GM23248 (cell line): ENCODE data around the gene CRTAC1. TPM values are rescaled to one million over a fixed set of nuclear protein-coding genes. Genes with fewer than 3 reads are reported as not detected.

ENCODE experiments used
- DNase-seq: peaks from one replicate; pipeline ENCODE4 v3.0.0-alpha.2; 2015
- H2AFZ ChIP-seq: fragments of 200-600 bp; sonication (generic); 2 replicates; pipeline ENCODE4 v1.6.1; 2016; ENCODE audit warnings: antibody characterized with exemption
- H3F3A ChIP-seq: fragments of 200-600 bp; sonication (generic); 2 replicates; pipeline ENCODE4 v1.6.1; 2016; ENCODE audit warnings: mild to moderate bottlenecking, antibody characterized with exemption, mixed run types; ENCODE audit not compliant: insufficient read depth
- H3K27ac ChIP-seq: fragments of 200-600 bp; sonication (generic); 2 replicates; pipeline ENCODE4 v1.5.1; 2016; ENCODE audit warnings: mild to moderate bottlenecking
- H3K27me3 ChIP-seq: fragments of 200-600 bp; sonication (generic); replicated peaks from 2 replicates; pipeline ENCODE4 v1.6.1; 2016; ENCODE audit warnings: mild to moderate bottlenecking; ENCODE audit not compliant: insufficient read depth
- H3K36me3 ChIP-seq: fragments of 200-600 bp; sonication (generic); 2 replicates; pipeline ENCODE4 v1.6.1; 2016; ENCODE audit warnings: low read depth, mild to moderate bottlenecking
- H3K4me1 ChIP-seq: fragments of 200-600 bp; sonication (generic); 2 replicates; pipeline ENCODE4 v1.6.1; 2016; ENCODE audit warnings: mild to moderate bottlenecking; ENCODE audit not compliant: insufficient read depth
- H3K4me2 ChIP-seq: fragments of 200-600 bp; sonication (generic); one replicate; pipeline ENCODE4 v1.6.1; 2016; ENCODE audit warnings: mild to moderate bottlenecking; ENCODE audit not compliant: unreplicated experiment
- H3K4me3 ChIP-seq: fragments of 200-600 bp; sonication (generic); 2 replicates; pipeline ENCODE4 v1.5.1; 2016; ENCODE audit warnings: mild to moderate bottlenecking
- H3K79me2 ChIP-seq: fragments of 200-600 bp; sonication (generic); 2 replicates; pipeline ENCODE4 v1.6.1; 2016; ENCODE audit warnings: mild to moderate bottlenecking; ENCODE audit not compliant: insufficient read depth
- H3K9ac ChIP-seq: fragments of 200-600 bp; sonication (generic); 2 replicates; pipeline ENCODE4 v1.6.1; 2016; ENCODE audit warnings: mild to moderate bottlenecking
- H3K9me2 ChIP-seq: fragments of 200-600 bp; sonication (generic); 2 replicates; pipeline ENCODE4 v1.6.1; 2016; ENCODE audit warnings: mixed run types, mild to moderate bottlenecking, moderate library complexity; ENCODE audit not compliant: insufficient read depth
- H3K9me3 ChIP-seq: fragments of 200-600 bp; sonication (generic); one replicate; pipeline ENCODE4 v1.6.1; 2017; ENCODE audit warnings: low read depth
- H4K20me1 ChIP-seq: fragments of 200-600 bp; sonication (generic); 2 replicates; pipeline ENCODE4 v1.6.0; 2016; ENCODE audit not compliant: insufficient read depth
- EZH2 ChIP-seq: fragments of 200-600 bp; sonication (generic); IDR thresholded peaks from 2 replicates; pipeline ENCODE4 v1.6.1; 2018; ENCODE audit warnings: antibody characterized with exemption, mild to moderate bottlenecking; ENCODE audit not compliant: insufficient read depth, poor library complexity, severe bottlenecking
- EZH2phosphoT487 ChIP-seq: fragments of 200-600 bp; sonication (generic); IDR thresholded peaks from 2 replicates; pipeline ENCODE4 v1.6.1; 2018; ENCODE audit warnings: antibody characterized with exemption, moderate library complexity, mild to moderate bottlenecking, low read depth; ENCODE audit not compliant: insufficient read depth
- WGBS, 2 experiments: methylation state at CpG; one replicate each; pipeline ENCODE4 v1.1.6; 2015 to 2017; ENCODE audit warnings: low lambda C conversion rate in 2 of 2, low coverage in 1 of 2; ENCODE audit errors: missing lambda C conversion rate in 2 of 2; 5-methylcytosine and 5-hydroxymethylcytosine counted together
- in situ Hi-C: fragments of 300-500 bp; cut with MboI; formaldehyde crosslinking; loops from 2 replicates; pipeline ENCODE4 v1.15.0; 2020
- polyA plus RNA-seq: library from polyadenylated mRNA; unstranded; fragments of >200 nt; fragmentation: Nextera tagmentation; extraction: Ambion mirVana; gene quantifications from 2 replicates; pipeline ENCODE4 v1.2.1, GENCODE V29; 2016
- total RNA-seq: library from RNA; depleted of rRNA; stranded (reverse); fragments of >200 nt; shearing (Covaris generic); gene quantifications from 2 replicates; pipeline ENCODE4 v1.2.3, GENCODE V29; 2014

The CRTAC1 gene
- total and polyA plus RNA-seq, 2 experiments from 2014 or later, result not detected

- no peaks in the 10 kb centered on the region for H3K9me3 ChIP-seq
- peaks cover 44% of the 10 kb centered on the region for H3K27me3 ChIP-seq
- no peaks in the 10 kb centered on the region for H3K4me1 ChIP-seq
- 0 out of 2 replicates have a peak overlapping the region, but pooled peaks have one; percentile 4 for H3K27ac ChIP-seq
- DNase-seq, result peak; percentile 49
- 12 to 14% methylated on average over 7 of the region's 7 CpGs for WGBS, 2 experiments
- no peak for TF ChIP-seq EZH2phosphoT487
- no peak for TF ChIP-seq EZH2
- no peak overlapping the region for H3K9ac ChIP-seq
- H2AFZ ChIP-seq, result no peak overlapping the region
- no peaks in the 10 kb centered on the region for H4K20me1 ChIP-seq
- no peaks in the 10 kb centered on the region for H3K9me2 ChIP-seq
- H3K4me3 ChIP-seq, result no peak overlapping the region
- H3F3A ChIP-seq, result no peaks in the 10 kb centered on the region
- in situ Hi-C loops, result no loop called here
- H3K4me2 ChIP-seq, result peak overlapping the region; percentile 9
- H3K79me2 ChIP-seq, result no peaks in the 10 kb centered on the region
- no peaks in the 10 kb centered on the region for H3K36me3 ChIP-seq
These were observed 155.0 kb downstream of the CRTAC1 start for GRCh38 chr10:97875391-97875790.

- Histone ChIP-seq H3K36me3 (no peaks in the 10 kb centered on the region), H3K9me3 (no peaks in the 10 kb centered on the region), H4K20me1 (no peaks in the 10 kb centered on the region), H3F3A (no peaks in the 10 kb centered on the region), H3K27ac (no peak overlapping the region), H3K4me2 (no peak overlapping the region), H3K27me3 (peaks cover 53% of the 10 kb centered on the region), H3K4me1 (no peaks in the 10 kb centered on the region), H3K9me2 (no peaks in the 10 kb centered on the region), H2AFZ (no peak overlapping the region), H3K79me2 (no peaks in the 10 kb centered on the region), H3K9ac (no peak overlapping the region), H3K4me3 (no peak overlapping the region)
- in situ Hi-C loops, result no loop called here
- WGBS, 2 experiments, result 52 to 53% methylated on average over 6 of the region's 6 CpGs
- TF ChIP-seq EZH2 (no peak), EZH2phosphoT487 (no peak)
- no peak for DNase-seq
These were observed 156.1 kb downstream of the CRTAC1 start for GRCh38 chr10:97874332-97874731.

GRCh38 chr10:97873569-97873968 is 156.9 kb downstream of the CRTAC1 start:
- H3K4me3 ChIP-seq, result no peak overlapping the region
- H3K4me1 ChIP-seq, result peaks cover 6% of the 10 kb centered on the region; the same call in 1 of the 2 replicates
- WGBS, 2 experiments, result 6 to 11% methylated on average over 6 of the region's 6 CpGs
- no peaks in the 10 kb centered on the region for H3K9me3 ChIP-seq
- H3K79me2 ChIP-seq, result no peaks in the 10 kb centered on the region
- in situ Hi-C loops, result no loop called here
- peaks cover 53% of the 10 kb centered on the region for H3K27me3 ChIP-seq
- H2AFZ ChIP-seq, result no peak overlapping the region
- no peaks in the 10 kb centered on the region for H3K9me2 ChIP-seq
- H3K27ac ChIP-seq, result no peak overlapping the region
- H3K9ac ChIP-seq, result no peak overlapping the region
- no peak overlapping the region for H3K4me2 ChIP-seq
- no peak for TF ChIP-seq EZH2
- TF ChIP-seq EZH2phosphoT487, result no peak
- H3K36me3 ChIP-seq, result no peaks in the 10 kb centered on the region
- no peaks in the 10 kb centered on the region for H3F3A ChIP-seq
- peak; percentile 56 for DNase-seq
- no peaks in the 10 kb centered on the region for H4K20me1 ChIP-seq

- no peak overlapping the region for H2AFZ ChIP-seq
- H3K4me2 ChIP-seq, result no peak overlapping the region
- H3K4me3 ChIP-seq, result no peak overlapping the region
- H3K4me1 ChIP-seq, result peaks cover 6% of the 10 kb centered on the region; the same call in 1 of the 2 replicates
- H3K9me2 ChIP-seq, result no peaks in the 10 kb centered on the region
- 81 to 89% methylated on average over 8 of the region's 8 CpGs for WGBS, 2 experiments
- no peaks in the 10 kb centered on the region for H3K79me2 ChIP-seq
- no peaks in the 10 kb centered on the region for H3K9me3 ChIP-seq
- TF ChIP-seq EZH2, result no peak
- no peak overlapping the region for H3K27ac ChIP-seq
- no peak for DNase-seq
- H3F3A ChIP-seq, result no peaks in the 10 kb centered on the region
- H3K36me3 ChIP-seq, result no peaks in the 10 kb centered on the region
- in situ Hi-C loops, result no loop called here
- no peaks in the 10 kb centered on the region for H4K20me1 ChIP-seq
- peaks cover 40% of the 10 kb centered on the region for H3K27me3 ChIP-seq
- no peak overlapping the region for H3K9ac ChIP-seq
These were observed 159.4 kb downstream of the CRTAC1 start for GRCh38 chr10:97870990-97871389.
